GM12878 (cell line): ENCODE results near the gene TICRR. TPM values are rescaled to one million over a fixed set of nuclear protein-coding genes. Genes with fewer than 3 reads are reported as not detected.

Experiments
- ATAC-seq: fragments of 200-7000 bp; cut with Tn5 transposase; 3 replicates; pipeline ENCODE4 v1.9.1; 2020; ENCODE audit warnings: mild to moderate bottlenecking, moderate library complexity
- BruUV-seq: library from RNA; stranded (reverse); fragments of 400-500 nt; replicated peaks from 2 replicates; lab custom pipeline; 2021; lab: Mats Ljungman, UMichigan
- CTCF ChIA-PET: fragments of 300-600 bp; sonication (Branson Sonifier 250); formaldehyde crosslinking; extraction: SDS; loops from one replicate; lab custom pipeline; 2021; ENCODE audit warnings: inconsistent platforms; lab: Yijun Ruan, JAX
- POLR2A ChIA-PET: fragments of 350-600 bp; formaldehyde crosslinking; extraction: SDS; loops from one replicate; lab custom pipeline; 2021; ENCODE audit warnings: inconsistent platforms; lab: Charles Lee
- RAD21 ChIA-PET: fragments of 300-600 bp; sonication (Branson Sonifier 250); formaldehyde crosslinking; loops from one replicate; lab custom pipeline; 2023; ENCODE audit warnings: antibody characterized with exemption; ENCODE audit not compliant: unreplicated experiment; lab: Charles Lee
- SMC1A ChIA-PET: fragments of 300-600 bp; sonication (Branson Sonifier 250); formaldehyde crosslinking; loops from one replicate; lab custom pipeline; 2023; ENCODE audit not compliant: unreplicated experiment, uncharacterized antibody; lab: Charles Lee
- DNase-seq: peaks from one replicate; pipeline ENCODE4 v3.0.0-alpha.2; 2011; ENCODE audit warnings: low read depth, low spot score
- FAIRE-seq: peaks from 3 replicates; lab custom pipeline; 2011; peaks lifted over from hg19 to GRCh38; lab: Jason Lieb, UNC
- H2AFZ ChIP-seq: 2 replicates; pipeline ENCODE4 v1.6.0; 2011; ENCODE audit warnings: low read depth, low read length, control low read depth; ENCODE audit not compliant: control insufficient read depth
- H3K27ac ChIP-seq: 2 replicates; pipeline ENCODE4 v1.5.1; 2011; ENCODE audit warnings: control low read depth; ENCODE audit not compliant: control insufficient read depth, insufficient read depth
- H3K27me3 ChIP-seq, 2 experiments: replicated peaks in 1 of 2; 2 replicates each; pipeline versions ENCODE4 v1.6.0 to v1.6.1; 2011; ENCODE audit warnings: low read length in 1 of 2; ENCODE audit not compliant: control insufficient read depth in 2 of 2, insufficient read depth in 2 of 2
- H3K36me3 ChIP-seq, 2 experiments: 2 replicates each; pipeline ENCODE4 v1.5.1; 2011; ENCODE audit warnings: low read length in 1 of 2; ENCODE audit not compliant: control insufficient read depth in 2 of 2, insufficient read depth in 2 of 2
- H3K4me1 ChIP-seq: 2 replicates; pipeline ENCODE4 v1.6.1; 2011; ENCODE audit warnings: mild to moderate bottlenecking, low read length, moderate library complexity, mixed read lengths; ENCODE audit not compliant: control insufficient read depth, insufficient read depth
- H3K4me2 ChIP-seq: 2 replicates; pipeline ENCODE4 v1.6.0; 2011; ENCODE audit warnings: control low read depth; ENCODE audit not compliant: control insufficient read depth, insufficient read depth
- H3K4me3 ChIP-seq: fragments of 200-600 bp; sonication (generic); 2 replicates; pipeline ENCODE4 v1.5.1; 2016
- H3K79me2 ChIP-seq: 2 replicates; pipeline ENCODE4 v1.6.0; 2011; ENCODE audit warnings: low read length; ENCODE audit not compliant: control insufficient read depth, insufficient read depth
- H3K9ac ChIP-seq: 2 replicates; pipeline ENCODE4 v1.8.0; 2011; ENCODE audit warnings: low read length, control low read depth, mixed read lengths; ENCODE audit not compliant: control insufficient read depth, insufficient read depth
- H3K9me3 ChIP-seq: replicated peaks from 3 replicates; pipeline ENCODE4 v1.5.1; 2011; ENCODE audit warnings: mild to moderate bottlenecking, low read length; ENCODE audit not compliant: control insufficient read depth, insufficient read depth
- H4K20me1 ChIP-seq: 2 replicates; pipeline ENCODE4 v1.6.0; 2011; ENCODE audit not compliant: control insufficient read depth, insufficient read depth
- CREM ChIP-seq: IDR thresholded peaks from 2 replicates; pipeline ENCODE4 v1.6.1; 2014; ENCODE audit warnings: antibody characterized with exemption, low read depth
- PML ChIP-seq: IDR thresholded peaks from 2 replicates; pipeline ENCODE4 v1.6.1; 2012; ENCODE audit warnings: low read length, inconsistent platforms
- WGBS: methylation state at CpG from one replicate; pipeline ENCODE4 v1.1.6; 2016; ENCODE audit warnings: low lambda C conversion rate; ENCODE audit not compliant: insufficient replicate concordance, insufficient coverage; ENCODE audit errors: missing lambda C conversion rate; 5-methylcytosine and 5-hydroxymethylcytosine counted together
- in situ Hi-C: fragments of 300-500 bp; cut with MboI; formaldehyde crosslinking; loops from 9 replicates; pipeline ENCODE4 v1.14.3; 2018; ENCODE audit warnings: mixed read lengths
- intact Hi-C: fragments of 100-400 bp; cut with micrococcal nuclease; formaldehyde crosslinking; loops from one replicate; pipeline ENCODE4 v1.14.2; 2022; ENCODE audit not compliant: unreplicated experiment
- polyA plus RNA-seq, 11 experiments: library from polyadenylated mRNA; depleted of rRNA in 4 of 11; unstranded in 6 of 11; stranded (reverse) in 5 of 11; fragments of >200 nt; fragmentation: Nextera tagmentation in 4 of 11; fragmentation: Illumina TruSeq in 1 of 11; extraction: Ambion mirVana in 4 of 11; extraction: Trizol in 1 of 11; gene quantifications; 1 replicate in 1 of 11; 2 replicates in 10 of 11; pipeline versions ENCODE4 v1.2.1 to v1.2.3, GENCODE V29; 2011 to 2016; ENCODE audit warnings: inconsistent platforms in 2 of 11, missing spikeins in 2 of 11, low read depth in 1 of 11
- total RNA-seq, 4 experiments: library from RNA; depleted of rRNA in 3 of 4; stranded (reverse); fragments of >200 nt in 3 of 4; fragmentation: Illumina TruSeq in 1 of 4; extraction: Trizol in 1 of 4; gene quantifications; 2 replicates each; pipeline versions ENCODE4 v1.2.1 to v1.2.3, GENCODE V29; 2013 to 2021
- TF ChIP-seq, protein P1 (sequence below): IDR thresholded peaks from 2 replicates; pipeline ENCODE4 v1.6.1; 2012; ENCODE audit warnings: mild to moderate bottlenecking, low read depth, low read length
- TF ChIP-seq, protein P2 (sequence below): IDR thresholded peaks from 2 replicates; pipeline ENCODE4 v1.6.1; 2012; ENCODE audit warnings: improper control_type of control experiment, low read depth, low read length; ENCODE audit not compliant: insufficient replicate concordance

TICRR gene
- total and polyA plus RNA-seq, 10 of the 15 experiments (the other 5 are each of a cell fraction or from before 2014, with no cell fraction given) = 0.58 to 21.5 (median 11.5) TPM

DNA sequence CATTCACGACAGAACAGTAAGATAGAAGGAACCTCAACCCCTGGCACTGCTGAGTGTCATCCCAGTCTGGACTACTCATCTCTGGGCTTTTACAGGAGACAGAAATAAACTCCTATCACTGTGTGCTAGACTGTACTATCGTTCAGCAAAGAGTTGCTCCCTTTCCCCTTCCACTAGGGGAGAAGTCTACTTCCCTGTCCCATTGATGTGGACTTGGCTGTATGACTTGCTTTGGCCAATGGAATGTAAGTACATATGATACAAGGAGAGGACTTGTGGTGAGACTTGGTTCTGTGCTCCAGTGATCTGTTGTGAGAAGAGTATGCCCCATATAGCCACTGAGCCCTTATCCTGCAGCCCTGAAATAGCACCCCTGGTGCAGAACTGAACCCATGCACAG lies 85.3 kb downstream of the TICRR start:
- ATAC-seq = no peak
- H3K36me3 ChIP-seq = no peaks in the 10 kb centered on the region
- no peaks in the 10 kb centered on the region for H4K20me1 ChIP-seq
- H2AFZ ChIP-seq = no peak overlapping the region
- H3K9me3 ChIP-seq = no peaks in the 10 kb centered on the region
- RAD21 ChIA-PET = no interaction called here
- DNase-seq = no peak
- no peaks in the 10 kb centered on the region for H3K4me1 ChIP-seq
- no peaks in the 10 kb centered on the region for H3K79me2 ChIP-seq
- no peak for FAIRE-seq
- TF ChIP-seq, protein P1, sequence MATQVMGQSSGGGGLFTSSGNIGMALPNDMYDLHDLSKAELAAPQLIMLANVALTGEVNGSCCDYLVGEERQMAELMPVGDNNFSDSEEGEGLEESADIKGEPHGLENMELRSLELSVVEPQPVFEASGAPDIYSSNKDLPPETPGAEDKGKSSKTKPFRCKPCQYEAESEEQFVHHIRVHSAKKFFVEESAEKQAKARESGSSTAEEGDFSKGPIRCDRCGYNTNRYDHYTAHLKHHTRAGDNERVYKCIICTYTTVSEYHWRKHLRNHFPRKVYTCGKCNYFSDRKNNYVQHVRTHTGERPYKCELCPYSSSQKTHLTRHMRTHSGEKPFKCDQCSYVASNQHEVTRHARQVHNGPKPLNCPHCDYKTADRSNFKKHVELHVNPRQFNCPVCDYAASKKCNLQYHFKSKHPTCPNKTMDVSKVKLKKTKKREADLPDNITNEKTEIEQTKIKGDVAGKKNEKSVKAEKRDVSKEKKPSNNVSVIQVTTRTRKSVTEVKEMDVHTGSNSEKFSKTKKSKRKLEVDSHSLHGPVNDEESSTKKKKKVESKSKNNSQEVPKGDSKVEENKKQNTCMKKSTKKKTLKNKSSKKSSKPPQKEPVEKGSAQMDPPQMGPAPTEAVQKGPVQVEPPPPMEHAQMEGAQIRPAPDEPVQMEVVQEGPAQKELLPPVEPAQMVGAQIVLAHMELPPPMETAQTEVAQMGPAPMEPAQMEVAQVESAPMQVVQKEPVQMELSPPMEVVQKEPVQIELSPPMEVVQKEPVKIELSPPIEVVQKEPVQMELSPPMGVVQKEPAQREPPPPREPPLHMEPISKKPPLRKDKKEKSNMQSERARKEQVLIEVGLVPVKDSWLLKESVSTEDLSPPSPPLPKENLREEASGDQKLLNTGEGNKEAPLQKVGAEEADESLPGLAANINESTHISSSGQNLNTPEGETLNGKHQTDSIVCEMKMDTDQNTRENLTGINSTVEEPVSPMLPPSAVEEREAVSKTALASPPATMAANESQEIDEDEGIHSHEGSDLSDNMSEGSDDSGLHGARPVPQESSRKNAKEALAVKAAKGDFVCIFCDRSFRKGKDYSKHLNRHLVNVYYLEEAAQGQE = no peak
- no peak for TF ChIP-seq PML
- no peak for TF ChIP-seq CREM
- TF ChIP-seq, protein P2, sequence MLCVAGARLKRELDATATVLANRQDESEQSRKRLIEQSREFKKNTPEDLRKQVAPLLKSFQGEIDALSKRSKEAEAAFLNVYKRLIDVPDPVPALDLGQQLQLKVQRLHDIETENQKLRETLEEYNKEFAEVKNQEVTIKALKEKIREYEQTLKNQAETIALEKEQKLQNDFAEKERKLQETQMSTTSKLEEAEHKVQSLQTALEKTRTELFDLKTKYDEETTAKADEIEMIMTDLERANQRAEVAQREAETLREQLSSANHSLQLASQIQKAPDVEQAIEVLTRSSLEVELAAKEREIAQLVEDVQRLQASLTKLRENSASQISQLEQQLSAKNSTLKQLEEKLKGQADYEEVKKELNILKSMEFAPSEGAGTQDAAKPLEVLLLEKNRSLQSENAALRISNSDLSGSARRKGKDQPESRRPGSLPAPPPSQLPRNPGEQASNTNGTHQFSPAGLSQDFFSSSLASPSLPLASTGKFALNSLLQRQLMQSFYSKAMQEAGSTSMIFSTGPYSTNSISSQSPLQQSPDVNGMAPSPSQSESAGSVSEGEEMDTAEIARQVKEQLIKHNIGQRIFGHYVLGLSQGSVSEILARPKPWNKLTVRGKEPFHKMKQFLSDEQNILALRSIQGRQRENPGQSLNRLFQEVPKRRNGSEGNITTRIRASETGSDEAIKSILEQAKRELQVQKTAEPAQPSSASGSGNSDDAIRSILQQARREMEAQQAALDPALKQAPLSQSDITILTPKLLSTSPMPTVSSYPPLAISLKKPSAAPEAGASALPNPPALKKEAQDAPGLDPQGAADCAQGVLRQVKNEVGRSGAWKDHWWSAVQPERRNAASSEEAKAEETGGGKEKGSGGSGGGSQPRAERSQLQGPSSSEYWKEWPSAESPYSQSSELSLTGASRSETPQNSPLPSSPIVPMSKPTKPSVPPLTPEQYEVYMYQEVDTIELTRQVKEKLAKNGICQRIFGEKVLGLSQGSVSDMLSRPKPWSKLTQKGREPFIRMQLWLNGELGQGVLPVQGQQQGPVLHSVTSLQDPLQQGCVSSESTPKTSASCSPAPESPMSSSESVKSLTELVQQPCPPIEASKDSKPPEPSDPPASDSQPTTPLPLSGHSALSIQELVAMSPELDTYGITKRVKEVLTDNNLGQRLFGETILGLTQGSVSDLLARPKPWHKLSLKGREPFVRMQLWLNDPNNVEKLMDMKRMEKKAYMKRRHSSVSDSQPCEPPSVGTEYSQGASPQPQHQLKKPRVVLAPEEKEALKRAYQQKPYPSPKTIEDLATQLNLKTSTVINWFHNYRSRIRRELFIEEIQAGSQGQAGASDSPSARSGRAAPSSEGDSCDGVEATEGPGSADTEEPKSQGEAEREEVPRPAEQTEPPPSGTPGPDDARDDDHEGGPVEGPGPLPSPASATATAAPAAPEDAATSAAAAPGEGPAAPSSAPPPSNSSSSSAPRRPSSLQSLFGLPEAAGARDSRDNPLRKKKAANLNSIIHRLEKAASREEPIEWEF = no peak
- TF ChIP-seq, all 136 proteins: peak for 0
- in situ Hi-C loops = no loop called here
- Histone ChIP-seq H3K27ac (no peak overlapping the region), H3K9ac (no peak overlapping the region), H3K4me3 (no peak overlapping the region), H3K4me2 (no peak overlapping the region), H3K27me3 (peaks cover 0 to 1% of the 10 kb centered on the region in 2 experiments; a peak in 2 of 4 replicates)
- ChIA-PET SMC1A (no interaction called here), POLR2A (no interaction called here), CTCF (interaction anchor here (0.6 to 1.1 kb wide), 2 partner anchors 10 to 80 kb away, joined by 4 read pairs; no protein-coding TSS in a partner anchor)
- no TSS peak for BruUV-seq
- intact Hi-C loops = no loop called here
- 23% methylated on average over 2 of the region's 2 CpGs for WGBS
